Measurements from ENCODE around the gene AGAP1. TPM values are rescaled to one million over a fixed set of nuclear protein-coding genes. Genes with fewer than 3 reads are reported as not detected.

Gene AGAP1
- polyA plus RNA-seq, 1 donor from 2014 or later = 17.4 TPM

DNA sequence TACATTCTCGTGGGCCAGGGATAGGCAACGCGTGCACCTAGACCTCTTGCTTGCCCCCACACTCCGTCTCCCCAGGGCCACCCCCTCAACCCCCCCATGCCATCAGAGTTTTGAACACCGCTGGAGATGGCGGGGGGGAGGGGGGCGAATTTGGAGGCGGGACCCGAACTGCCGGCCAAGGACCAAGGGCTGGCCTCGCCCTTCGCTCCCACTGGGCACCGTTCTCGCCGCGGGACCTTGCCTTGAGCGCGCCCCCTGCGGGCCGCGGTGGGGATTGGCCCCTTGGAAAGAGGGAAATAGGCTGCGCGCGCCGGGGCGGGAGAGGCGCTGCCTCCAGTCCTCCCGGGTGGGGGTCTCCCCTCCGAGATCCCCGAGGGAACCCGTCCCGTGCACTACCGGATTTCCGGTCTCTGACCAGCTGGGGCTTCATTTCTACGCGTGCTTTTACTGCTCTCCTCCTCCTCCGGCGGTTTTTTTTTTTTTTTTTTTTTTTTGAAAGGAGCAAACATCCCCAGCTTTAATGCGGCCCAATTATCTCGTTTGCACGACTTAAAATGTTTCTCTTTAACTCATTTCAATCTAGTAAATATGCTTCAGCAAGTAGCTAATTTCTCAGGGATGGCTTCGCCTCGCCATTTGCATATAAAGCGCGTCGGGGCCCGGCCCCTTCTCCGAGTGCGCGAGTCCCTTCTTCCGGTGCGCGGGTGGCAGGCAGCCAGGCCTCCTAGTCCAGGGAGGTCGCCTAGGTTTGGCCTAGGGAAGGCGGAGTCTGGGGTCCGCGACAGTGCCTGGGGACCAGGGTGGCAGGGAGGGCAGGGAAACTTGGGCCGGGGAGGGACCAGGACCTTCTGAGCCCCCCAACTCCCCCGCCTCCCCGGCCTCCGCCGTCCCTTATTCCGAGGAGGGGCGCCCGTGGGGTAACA, 684.4 kb downstream of the AGAP1 start:
- Histone ChIP-seq H3K79me2 (replicated peaks; ENCODE audit: insufficient read depth, low read length) (no peaks in the 10 kb centered on the region), H4K20me1 (ENCODE audit: insufficient read depth) (no peaks in the 10 kb centered on the region), H3K4me2 (ENCODE audit: low read length) (no peak overlapping the region), H2AFZ (ENCODE audit: low read depth, low read length) (no peak overlapping the region), H3K27me3 (ENCODE audit: insufficient read depth, low read depth, low read length) (peaks cover 97% of the 10 kb centered on the region), H3F3A (ENCODE audit: insufficient read depth, low read length, poor library complexity, severe bottlenecking) (no peaks in the 10 kb centered on the region), H3K4me3 (ENCODE audit: low read length) (peak overlapping the region; percentile 52), H3K27ac (ENCODE audit: low read length) (no peak overlapping the region), H3K36me3 (ENCODE audit: insufficient read depth, low read length) (no peaks in the 10 kb centered on the region), H3K9ac (ENCODE audit: low read length) (no peak overlapping the region), H3K9me3 (ENCODE audit: low read length) (no peaks in the 10 kb centered on the region), H3K9me2 (ENCODE audit: insufficient read depth, low read length) (no peaks in the 10 kb centered on the region)
- TF ChIP-seq TAF1 (IDR thresholded peaks at IDR 0.05; ENCODE audit: low read depth) = no peak
- TF ChIP-seq MXI1 (conservative IDR thresholded peaks at IDR 0.05; ENCODE audit: poor library complexity, severe bottlenecking) = no peak
- TF ChIP-seq CTCF (IDR thresholded peaks at IDR 0.05; ENCODE audit: poor library complexity, severe bottlenecking) = peak; percentile 61
- no peak for TF ChIP-seq REST (IDR thresholded peaks at IDR 0.05; ENCODE audit: borderline replicate concordance)
- peak; percentile 64 for TF ChIP-seq SMC3 (conservative IDR thresholded peaks at IDR 0.05; ENCODE audit: poor library complexity)
- TF ChIP-seq EZH2 (IDR thresholded peaks at IDR 0.05; ENCODE audit: borderline replicate concordance, insufficient read depth, low read length, poor library complexity, severe bottlenecking) = peak; percentile 51
- peak; percentile 41 for TF ChIP-seq RAD21 (conservative IDR thresholded peaks at IDR 0.05)
- no peak for TF ChIP-seq POLR2AphosphoS5 (IDR thresholded peaks at IDR 0.05)
- TF ChIP-seq EP300 (conservative IDR thresholded peaks at IDR 0.05; ENCODE audit: poor library complexity, severe bottlenecking) = no peak

GRCh38 chr2:236178890-236179235, 685.0 kb downstream of the AGAP1 start:
- H3K4me2 ChIP-seq (ENCODE audit: low read length) = no peak overlapping the region
- no peaks in the 10 kb centered on the region for H4K20me1 ChIP-seq (ENCODE audit: insufficient read depth)
- no peaks in the 10 kb centered on the region for H3K9me3 ChIP-seq (ENCODE audit: low read length)
- no peaks in the 10 kb centered on the region for H3K36me3 ChIP-seq (ENCODE audit: insufficient read depth, low read length)
- H3K4me3 ChIP-seq (ENCODE audit: low read length) = peak overlapping the region; percentile 52
- peaks cover 91% of the 10 kb centered on the region for H3K27me3 ChIP-seq (ENCODE audit: insufficient read depth, low read depth, low read length)
- H3K27ac ChIP-seq (ENCODE audit: low read length) = no peak overlapping the region
- H2AFZ ChIP-seq (ENCODE audit: low read depth, low read length) = no peak overlapping the region
- TF ChIP-seq EZH2 (IDR thresholded peaks at IDR 0.05; ENCODE audit: borderline replicate concordance, insufficient read depth, low read length, poor library complexity, severe bottlenecking) = peak; percentile 47
- no peak for TF ChIP-seq EP300 (conservative IDR thresholded peaks at IDR 0.05; ENCODE audit: poor library complexity, severe bottlenecking)
- H3K9ac ChIP-seq (ENCODE audit: low read length) = no peak overlapping the region
- no peaks in the 10 kb centered on the region for H3K9me2 ChIP-seq (ENCODE audit: insufficient read depth, low read length)
- H3K79me2 ChIP-seq (replicated peaks; ENCODE audit: insufficient read depth, low read length) = no peaks in the 10 kb centered on the region
- H3F3A ChIP-seq (ENCODE audit: insufficient read depth, low read length, poor library complexity, severe bottlenecking) = no peaks in the 10 kb centered on the region

Data from neural cell (in vitro differentiated cells).